Hematopoietic multipotent progenitor cell treated with erythropoietin and hydrocortisone succinate and interleukin-3 and kit ligand, for 8 days (in vitro differentiated cells): ENCODE data around the gene POLDIP3.
"Not testable (repeated sequence)": the region's sequence is repeated elsewhere in the genome, so short reads cannot be mapped to it uniquely, and the experiment has no call there.

Experiments used
- DNase-seq: peaks from one replicate; pipeline ENCODE4 v3.0.0-alpha.2; 2015

POLDIP3 gene

DNA sequence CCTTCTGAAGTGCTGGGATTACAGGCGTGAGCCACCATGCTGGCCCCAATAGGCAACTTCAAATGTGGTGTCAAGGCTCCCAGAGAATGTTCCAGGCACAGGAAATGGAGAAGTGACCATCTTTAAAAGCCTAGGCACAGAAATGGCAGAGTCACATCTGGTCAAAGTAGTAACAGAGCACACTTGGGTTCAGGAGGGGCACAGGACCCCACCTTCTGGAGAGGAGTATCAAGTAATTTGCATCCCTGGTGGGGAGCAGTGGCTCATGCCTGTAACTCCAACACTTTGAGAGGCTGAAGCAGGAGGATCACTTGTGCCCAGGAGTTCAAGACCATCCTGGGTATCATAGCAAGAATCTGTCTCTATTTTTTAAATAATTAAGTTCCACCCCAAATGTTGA is 31.7 kb downstream of the POLDIP3 start:
- DNase-seq = no peak

DNA sequence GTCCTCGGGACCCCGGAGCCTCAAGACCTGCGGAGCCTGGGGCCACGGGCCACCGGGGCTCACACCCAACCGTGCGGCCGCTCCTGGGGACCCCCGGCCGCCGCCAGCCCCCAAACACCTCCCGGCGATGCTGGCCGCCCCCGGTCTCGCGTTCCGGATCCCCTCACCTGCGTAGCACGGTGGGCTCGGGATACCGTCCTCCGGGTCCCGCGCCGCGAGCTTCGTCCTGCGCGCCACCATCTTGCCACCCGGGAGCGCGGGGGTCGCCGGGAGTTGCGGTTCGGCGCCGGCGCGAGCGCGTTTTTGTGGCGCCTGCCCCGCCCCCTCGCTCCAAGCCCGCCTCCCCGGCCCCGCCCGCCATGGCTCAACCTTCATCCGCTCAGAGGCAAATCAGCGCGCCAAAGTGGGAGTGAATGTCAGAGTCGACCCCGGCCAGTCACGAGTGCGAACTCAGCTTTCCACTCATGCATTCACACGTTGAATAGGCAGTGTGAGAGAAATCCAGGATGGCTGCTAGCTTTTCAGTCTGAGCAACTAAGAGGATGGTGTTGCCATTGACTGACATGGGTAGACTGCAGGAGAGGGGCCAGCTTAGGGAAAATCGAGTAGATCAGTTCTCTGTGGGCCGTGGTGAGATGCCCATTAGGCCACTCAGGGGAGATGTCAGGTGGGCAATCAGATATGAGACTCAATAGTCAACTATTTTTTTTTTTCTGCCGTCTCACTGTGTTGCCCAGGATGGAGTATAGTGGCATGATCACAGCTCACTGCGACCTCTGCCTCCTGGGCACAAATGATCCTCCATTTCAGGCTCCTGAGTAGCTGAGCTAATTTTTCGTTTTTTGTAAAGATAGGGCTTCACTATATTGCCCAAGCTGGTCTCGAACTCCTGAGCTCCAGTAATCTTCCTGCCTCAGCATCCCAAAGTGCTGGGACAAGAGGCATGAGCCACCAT is 32.6 kb downstream of the POLDIP3 start:
- peak; percentile 72 for DNase-seq

DNA sequence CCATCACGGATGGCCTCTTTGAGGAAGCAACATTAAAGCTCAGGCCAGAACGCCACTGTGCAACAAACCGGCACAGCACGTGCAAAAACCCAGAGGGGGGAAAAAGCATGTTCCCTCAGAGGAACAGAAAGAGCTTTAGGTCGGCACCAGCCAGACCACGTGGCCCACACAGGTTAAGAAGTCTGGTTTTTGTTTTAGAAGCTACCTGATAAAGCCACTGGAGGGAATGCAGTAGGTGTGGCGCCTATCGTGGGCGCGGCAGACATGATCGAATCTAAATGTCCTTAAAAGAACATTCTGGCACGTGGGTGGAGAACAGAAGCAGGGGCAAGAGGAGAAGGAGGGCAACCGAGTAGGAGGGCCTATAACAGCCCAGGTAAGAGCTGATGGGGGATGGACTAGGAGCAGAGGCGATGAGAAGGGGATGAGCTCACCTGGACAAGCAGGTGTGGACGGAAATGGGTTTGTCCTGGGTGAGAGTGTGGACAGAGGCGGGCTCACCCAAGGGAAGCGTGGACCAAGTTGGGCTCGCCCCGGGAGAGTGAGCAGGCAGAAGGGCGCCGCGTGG is 33.4 kb downstream of the POLDIP3 start:
- DNase-seq = not testable (repeated sequence)

DNA sequence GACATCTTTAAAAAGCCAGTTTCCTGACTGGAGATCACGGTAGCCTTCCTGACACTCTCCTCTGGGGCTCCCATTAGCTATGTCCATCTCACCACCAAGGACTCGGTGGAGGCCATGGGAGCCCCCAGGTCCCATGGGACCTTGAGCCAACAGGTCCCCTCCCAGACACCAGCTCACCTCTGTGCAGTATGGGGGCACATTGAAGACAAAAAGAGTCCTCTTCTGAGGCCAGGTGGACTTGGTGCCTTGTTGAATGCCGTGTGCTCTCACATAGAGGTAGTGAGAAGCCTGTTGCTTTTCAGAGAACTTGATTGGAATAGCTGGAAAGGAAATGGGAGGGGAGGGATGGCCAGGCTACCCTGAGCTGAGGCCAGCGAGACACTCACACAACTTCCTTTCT is 34.6 kb downstream of the POLDIP3 start:
- not testable (repeated sequence) for DNase-seq

DNA sequence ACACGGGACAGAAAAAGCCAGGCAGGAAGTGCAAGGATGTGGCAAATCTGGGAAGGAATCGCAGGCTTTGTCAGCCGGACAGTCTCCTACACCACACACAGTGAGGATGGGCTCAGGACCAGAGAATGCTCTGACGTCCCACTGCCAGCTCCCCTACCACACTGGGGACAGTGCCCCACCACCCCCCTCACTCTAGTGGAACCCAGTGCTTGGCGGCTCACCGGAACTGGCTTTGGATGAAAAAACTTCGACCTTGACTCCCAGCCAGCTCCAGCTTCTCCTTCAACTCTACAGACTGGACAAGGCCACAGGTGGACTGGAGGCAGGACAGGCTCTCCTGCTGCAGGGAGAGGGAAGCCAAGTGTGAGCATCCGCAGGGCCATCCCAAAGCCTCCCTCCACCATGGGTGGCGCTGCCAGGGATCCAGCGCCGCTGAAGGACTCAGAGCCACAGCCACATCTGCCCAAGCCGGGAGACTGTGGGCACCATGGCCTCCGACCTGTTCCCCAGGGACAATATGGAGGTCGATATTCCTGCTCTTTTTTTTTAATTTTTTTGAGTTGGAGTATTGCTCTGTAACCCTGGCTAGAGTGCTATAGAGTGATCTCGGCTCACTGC is 37.0 kb downstream of the POLDIP3 start:
- no peak for DNase-seq

DNA sequence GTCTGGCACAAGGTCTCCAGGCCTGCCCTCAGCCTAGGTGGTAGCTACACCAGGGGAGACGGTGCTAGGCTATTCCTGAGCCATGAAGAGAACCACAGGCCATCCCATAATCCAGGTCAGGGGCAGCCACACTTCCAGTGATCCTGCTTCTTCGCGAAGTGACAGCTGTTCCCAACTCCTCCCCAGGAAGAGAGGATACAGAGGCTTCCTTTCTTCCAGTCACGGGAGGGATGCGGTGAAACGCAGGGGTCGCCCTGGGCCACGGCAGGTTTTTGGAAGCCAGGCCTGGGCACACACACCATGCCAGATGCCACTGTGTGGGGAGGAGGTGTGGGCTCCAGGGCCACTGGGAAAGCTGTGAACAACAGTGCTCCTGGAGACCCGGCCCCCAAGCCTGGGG is 37.5 kb downstream of the POLDIP3 start:
- not testable (repeated sequence) for DNase-seq

DNA sequence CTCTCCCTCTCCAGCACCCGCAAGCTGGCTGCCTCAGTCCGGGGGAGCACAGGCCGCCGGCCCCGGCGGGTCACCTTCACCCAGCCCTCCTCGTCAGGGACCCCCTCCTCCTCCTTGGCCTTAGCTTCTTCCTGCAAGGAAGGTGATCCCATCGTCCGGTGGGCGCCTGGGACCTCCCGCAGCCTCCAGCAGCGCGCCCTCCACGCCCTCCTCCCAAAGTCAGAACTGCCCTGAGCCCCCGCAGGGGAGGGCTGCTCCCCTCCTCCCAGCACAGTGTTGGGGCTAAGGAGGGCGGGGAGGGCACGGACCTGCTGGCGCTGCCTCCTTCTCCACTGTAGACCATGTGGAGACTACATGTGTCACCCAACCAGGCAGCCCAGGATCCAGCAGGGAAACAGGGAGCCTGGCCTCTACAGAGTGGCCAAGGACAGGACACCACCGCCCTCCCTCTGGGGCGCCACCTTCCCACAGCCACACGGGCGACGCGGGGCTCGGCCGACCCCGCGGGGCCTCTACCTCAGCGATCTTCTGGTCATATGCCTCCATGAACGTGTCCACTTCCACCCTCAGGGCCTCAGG is 38.6 kb downstream of the POLDIP3 start:
- DNase-seq = not testable (repeated sequence)

DNA sequence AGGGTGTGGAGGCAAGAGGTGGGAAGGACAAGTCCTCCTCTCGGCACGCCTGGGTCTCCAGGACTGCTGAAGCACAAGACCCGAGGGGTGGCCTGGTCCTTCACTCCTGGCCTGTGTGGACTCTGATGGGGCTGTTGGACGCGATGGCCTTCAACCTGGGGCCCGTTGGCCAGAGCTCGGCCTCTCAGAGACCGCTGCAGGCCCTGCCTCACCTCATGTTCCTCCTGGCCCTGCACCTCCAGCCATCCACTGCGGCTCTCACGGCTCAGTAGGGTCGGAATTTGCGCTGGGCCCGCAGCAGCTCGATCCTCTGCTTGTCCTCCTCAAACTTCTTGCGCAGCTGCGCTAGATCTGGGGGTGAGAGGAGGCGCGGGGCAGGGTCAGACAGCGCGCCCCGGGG is 40.2 kb downstream of the POLDIP3 start:
- not testable (repeated sequence) for DNase-seq

DNA sequence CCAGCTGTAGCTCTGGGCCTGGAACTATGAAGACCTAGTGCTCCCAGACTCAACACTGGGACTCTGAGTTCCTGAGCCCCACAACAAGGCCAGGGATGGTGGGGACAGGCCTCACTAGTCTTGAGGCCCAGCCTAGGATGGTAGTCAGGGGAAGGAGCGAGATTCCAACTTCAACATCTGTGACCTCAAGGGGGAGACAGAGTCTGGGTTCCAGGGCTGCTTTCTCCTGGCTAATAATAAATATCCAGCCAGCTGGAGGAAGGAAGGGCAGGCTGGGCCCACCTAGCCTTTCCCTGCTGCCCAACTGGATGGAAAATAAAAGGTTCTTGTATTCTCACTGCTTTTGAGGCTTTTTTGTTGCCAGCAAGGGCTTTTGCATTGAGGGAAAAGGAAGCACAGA is 40.6 kb downstream of the POLDIP3 start:
- DNase-seq = not testable (repeated sequence)

DNA sequence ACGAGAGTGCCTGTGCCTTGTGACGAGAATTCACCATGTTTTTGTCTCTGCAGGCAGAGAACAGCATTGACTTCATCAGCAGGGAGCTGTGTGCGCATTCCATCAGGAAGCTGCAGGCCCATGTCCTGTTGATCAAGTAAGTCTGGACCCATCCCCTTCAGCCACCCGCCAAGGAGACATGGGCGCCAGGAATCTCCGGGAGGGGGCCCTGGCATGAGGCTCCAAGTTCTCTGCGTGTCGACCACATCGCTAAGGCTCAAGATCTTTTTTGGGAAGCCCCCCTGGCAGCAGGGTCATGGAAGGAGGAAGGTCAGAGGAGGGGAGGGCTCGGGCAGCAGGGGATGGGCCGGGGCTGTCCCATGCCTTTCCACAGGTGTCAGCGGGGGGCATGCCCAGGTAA is 43.6 kb downstream of the POLDIP3 start:
- DNase-seq = not testable (repeated sequence)

DNA sequence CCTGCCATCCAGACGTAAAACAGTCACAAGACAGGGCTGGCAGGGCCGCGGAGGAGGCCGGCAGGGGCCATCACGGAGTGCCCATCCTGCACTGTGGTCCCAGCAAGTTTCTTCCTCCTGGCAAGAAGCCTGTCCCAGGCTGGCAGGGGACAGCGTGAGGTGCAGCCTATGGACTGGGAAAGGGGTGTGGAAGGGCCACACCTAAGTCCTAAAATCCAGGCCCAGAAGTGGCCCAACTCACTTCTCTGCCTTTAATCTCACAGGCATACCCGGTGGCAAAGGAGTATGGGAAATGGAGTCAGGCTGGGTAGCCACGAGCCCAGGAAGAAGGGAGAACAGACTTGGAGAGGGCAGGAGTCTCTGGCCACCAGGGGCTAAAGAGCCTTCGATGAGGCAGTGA is 44.1 kb downstream of the POLDIP3 start:
- DNase-seq = not testable (repeated sequence)

DNA sequence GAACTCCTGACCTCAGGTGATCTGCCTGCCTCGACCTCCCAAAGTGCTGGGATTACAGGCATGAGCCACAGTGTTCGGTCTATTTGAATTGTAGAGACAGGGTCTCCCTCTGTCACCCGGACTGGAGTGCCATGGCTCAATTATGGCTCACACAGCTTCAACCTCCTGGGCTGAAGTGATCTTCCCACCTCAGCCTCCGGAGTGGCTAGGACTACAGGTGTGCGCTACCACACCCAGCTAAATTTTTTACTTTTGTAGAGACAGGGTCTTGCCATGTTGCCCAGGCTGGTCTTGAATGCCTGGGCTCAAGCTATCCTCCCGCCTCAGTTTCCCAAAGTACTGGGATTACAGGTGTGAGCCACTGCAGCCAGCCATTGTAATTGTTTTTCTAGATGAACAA is 46.7 kb downstream of the POLDIP3 start:
- DNase-seq = not testable (repeated sequence)

DNA sequence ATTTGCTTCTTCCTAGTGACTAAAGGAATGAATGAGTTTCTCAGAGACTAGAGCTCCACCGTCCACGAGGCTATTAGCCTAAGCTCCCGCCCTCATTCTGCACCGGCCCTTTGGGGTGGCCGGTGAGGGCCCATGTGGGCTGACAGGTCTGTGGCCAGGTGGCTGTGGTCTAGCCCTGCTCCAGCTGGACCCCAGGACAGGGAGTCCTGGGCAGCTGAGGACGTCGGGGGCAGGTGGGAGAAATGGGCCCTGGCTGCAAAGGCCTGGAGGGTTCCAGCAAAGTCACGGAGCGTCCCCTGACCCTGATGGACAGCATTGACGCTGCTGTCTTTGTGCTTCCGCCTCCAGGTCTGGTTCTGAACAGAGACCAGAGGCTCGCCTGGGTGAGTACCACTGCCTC is 48.7 kb downstream of the POLDIP3 start:
- DNase-seq = no peak

DNA sequence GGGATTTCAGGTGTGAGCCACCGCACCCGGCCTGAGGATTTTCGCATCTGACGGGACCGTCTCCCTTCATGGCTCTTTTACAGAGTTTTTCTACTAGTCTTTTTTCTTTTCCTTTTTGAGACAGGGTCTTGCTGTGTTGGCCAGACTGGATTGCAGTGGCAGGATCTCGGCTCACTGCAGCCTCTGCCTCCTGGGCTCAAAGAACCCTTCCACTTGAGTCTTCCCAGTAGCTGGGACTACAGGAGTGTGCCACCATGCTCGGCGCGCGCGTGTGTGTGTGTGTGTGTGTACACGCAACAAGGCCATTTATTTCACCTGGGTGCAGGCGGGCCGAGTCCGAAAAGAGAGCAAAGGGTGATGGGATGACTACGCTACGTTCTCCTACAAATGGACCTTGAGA is 50.0 kb downstream of the POLDIP3 start:
- DNase-seq = no peak

DNA sequence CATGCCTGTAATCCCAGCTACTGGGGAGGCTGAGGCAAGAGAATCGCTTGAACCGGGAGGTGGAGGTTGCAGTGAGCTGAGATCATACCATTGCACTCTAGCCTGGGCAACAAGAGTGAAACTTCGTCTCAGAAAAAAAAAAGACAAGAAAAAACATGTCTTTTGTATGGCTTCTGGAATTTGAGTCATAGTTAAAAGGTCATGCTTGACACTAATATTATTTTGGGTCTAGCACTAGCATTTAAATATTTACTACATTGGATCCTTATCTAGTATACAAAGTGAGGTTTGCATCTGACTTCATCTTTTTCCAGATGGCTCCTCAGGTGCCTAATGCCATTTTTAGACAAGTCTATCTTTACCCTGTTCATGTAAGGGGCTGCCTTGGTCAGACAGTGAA is 50.7 kb downstream of the POLDIP3 start:
- DNase-seq = not testable (repeated sequence)

DNA sequence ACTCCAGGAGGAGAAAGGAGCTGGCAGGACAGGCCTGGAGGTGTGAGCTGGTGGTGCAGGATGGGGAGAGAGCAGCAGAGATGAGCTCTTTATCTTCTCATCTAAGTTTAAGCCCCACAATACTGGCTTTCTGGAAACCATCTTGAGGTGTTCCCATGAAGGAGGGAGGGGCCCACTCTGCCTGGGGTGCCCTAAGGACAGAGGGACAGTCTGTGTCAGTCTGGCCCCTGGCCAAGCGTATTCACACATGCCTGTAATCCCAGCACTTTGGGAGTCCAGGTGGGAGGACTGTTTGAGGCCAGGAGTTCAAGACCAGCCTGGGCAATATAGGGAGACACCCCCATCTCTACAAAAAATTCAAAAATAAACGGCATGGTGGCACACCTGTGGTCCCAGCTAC is 52.0 kb downstream of the POLDIP3 start:
- no peak for DNase-seq

DNA sequence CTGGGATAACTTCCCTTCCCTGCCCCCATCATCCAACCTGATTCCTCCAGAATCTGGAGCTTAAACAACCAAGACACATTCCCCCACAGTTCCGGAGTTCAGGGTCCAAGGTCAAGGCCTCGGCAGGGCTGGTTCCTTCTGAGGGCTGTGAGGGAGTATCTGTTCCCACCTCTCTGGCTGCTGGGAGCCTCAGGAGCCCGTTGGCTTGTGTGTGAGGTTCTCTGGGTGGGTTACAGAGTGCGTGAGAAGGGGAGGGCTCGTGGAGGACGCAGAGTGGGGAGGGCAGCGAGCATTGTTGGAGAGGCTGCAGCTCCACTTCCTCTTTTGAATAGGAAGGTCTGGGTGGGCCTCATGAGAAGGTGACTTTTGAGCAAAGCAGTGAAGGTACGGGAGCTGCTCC is 52.4 kb downstream of the POLDIP3 start:
- no peak for DNase-seq

DNA sequence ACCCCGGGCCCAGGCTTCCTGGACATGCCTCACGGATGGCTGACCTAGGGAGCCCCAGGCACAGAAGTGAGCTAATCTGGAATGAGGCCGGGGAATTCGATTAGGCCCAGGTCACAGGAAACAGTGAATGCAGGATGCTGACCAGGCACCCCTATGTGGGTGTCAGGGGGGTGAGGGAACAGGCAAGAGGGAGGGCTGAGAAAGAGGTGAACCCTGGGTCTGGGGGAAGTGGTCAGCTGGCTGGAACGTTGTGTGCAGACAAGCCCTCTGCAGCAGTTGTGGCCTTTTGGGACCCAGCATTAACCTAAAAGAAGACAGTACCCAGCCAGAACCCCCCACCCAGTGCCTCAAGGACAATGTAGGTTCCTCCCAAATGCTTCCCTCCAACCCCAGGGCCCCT is 52.8 kb downstream of the POLDIP3 start:
- DNase-seq = no peak

DNA sequence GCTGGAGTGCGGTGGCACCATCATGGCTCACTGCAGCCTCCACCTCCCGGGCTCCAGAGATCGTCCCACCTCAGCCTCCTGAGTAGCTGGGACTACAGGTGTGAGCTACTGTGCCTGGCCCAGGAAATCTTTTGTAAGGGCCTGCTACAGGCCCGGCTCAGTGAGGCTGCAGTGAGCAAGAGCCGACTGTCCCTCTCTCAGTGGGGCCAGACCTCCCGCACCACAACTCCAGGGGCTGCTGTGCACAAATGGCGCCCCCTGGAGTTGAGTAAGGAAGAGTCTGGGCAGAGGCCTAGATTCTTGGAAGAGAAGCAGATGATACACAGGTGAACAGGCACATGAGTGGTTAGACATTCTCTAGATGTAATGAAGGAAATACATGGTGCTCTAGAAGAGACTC is 53.9 kb downstream of the POLDIP3 start:
- DNase-seq = peak; percentile 40

DNA sequence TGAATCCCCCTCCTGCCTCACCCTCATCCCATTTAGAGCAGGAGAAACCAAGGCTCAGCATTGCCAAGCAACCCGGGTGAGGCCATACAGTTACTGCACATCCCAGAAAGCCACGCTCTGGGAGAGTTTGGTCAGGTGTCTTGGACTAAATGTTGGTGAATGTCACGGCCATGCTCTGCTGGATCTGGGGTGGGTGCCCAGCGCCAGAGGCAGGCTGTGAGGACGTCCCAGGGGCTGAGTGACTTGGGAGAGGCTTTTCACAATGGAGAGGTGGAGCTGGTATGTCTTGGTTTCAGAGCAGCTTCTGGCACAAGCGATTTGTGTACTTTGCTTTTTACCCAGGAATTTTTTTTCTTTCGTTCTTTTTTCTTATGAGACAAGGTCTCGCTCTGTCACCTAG is 54.3 kb downstream of the POLDIP3 start:
- DNase-seq = no peak

DNA sequence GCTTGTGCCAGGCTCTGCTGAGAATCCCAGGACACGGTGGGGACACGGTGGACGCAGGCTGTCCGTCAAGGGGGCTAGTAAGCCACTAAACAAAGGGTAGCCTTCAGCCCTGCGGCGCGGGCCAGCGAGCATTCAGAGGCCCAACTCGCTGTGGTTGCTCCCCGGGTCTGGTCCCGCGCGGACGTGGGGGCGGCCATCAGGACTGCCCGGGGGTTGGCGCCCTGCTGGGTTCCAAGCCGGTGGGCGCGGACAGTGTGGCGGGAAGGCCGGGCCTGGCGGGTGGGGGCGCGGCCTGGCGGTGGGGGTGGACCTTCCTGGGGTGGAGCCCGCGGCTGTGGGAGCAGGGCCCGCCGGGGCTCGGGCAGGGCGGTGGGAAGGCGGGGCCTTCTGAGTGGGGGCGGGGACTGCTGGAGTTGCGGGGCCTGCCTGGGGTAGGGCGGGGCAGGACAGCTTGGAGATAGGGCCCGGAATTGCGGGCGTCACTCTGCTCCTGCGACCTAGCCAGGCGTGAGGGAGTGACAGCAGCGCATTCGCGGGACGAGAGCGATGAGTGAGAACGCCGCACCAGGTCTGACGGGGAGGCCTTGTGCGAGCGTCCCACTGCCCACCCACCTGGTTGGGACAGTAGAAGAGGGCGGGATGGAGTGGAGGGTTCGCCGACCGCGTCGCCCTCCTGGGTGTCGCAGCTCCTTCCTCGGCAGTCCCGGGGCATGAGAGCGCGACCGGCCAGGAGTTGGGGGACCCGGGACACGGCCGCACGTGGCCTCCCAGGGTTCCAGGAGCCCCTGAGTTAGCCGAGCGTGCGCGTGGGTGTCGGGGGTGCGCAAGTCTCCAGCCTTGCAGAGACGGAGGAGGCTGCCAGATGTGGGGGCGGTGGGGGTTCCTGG is 61.0 kb downstream of the POLDIP3 start, which contains the start of gene SERHL2:
TSS of gene SERHL2 (plus strand) at position 482 of the 887 bp plus-strand sequence. CDS start at position 547, 65 bp downstream.
- DNase-seq = peak; percentile 91

DNA sequence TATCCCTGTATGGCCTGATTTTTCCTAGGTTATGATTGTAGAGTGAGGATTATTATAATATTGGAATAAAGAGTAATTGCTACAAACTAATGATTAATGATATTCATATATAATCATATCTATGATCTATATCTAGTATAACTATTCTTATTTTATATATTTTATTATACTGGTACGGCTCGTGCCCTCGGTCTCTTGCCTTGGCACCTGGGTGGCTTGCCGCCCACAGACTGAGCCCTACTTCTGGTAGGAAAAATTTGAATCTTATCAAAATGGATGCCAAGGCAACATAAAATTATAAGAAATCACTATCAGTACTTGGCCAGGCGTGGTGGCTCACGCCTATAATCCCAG is 62.4 kb downstream of the POLDIP3 start:
- not testable (repeated sequence) for DNase-seq
